Kidney capillary endothelial cell (primary cell): ENCODE measurements around the gene DNAL4.

ENCODE experiments used
- DNase-seq: peaks from one replicate; pipeline ENCODE4 v3.0.0-alpha.2; 2018; ENCODE audit warnings: low spot score

Gene DNAL4

GRCh38 chr22:38757464-38757757, 36.5 kb downstream of the DNAL4 start:
- DNase-seq: no peak

GRCh38 chr22:38756711-38757463, 37.1 kb downstream of the DNAL4 start:
- no peak for DNase-seq

GRCh38 chr22:38755911-38756532, 37.9 kb downstream of the DNAL4 start, which contains the start of gene SUN2:
SUN2 (minus strand) TSS chr22:38755998; CDS start chr22:38752628, 3,370 bp downstream.
- DNase-seq: peak; percentile 77

- DNase-seq: peak; percentile 82
Observed at GRCh38 chr22:38755155-38755910, 38.6 kb downstream of the DNAL4 start.

GRCh38 chr22:38754751-38755154, 39.2 kb downstream of the DNAL4 start:
- DNase-seq: no peak

GRCh38 chr22:38753948-38754750, 39.8 kb downstream of the DNAL4 start:
- DNase-seq: no peak

- no peak for DNase-seq
Observed at GRCh38 chr22:38751422-38752346, 42.3 kb downstream of the DNAL4 start.

GRCh38 chr22:38751066-38751421, 42.9 kb downstream of the DNAL4 start:
- DNase-seq: no peak

- DNase-seq: no peak
Observed at GRCh38 chr22:38750638-38751037, 43.3 kb downstream of the DNAL4 start.

- no peak for DNase-seq
Observed at GRCh38 chr22:38750104-38750503, 43.8 kb downstream of the DNAL4 start.

GRCh38 chr22:38748487-38749136, 45.3 kb downstream of the DNAL4 start:
- no peak for DNase-seq

GRCh38 chr22:38745676-38746460, 48.1 kb downstream of the DNAL4 start:
- DNase-seq: no peak

- DNase-seq: no peak
Observed at GRCh38 chr22:38744981-38745380, 49.0 kb downstream of the DNAL4 start.

- no peak for DNase-seq
Observed at GRCh38 chr22:38742176-38742942, 51.6 kb downstream of the DNAL4 start.

- no peak for DNase-seq
Observed at GRCh38 chr22:38741576-38741975, 52.4 kb downstream of the DNAL4 start.

GRCh38 chr22:38741166-38741565, 52.8 kb downstream of the DNAL4 start:
- no peak for DNase-seq

GRCh38 chr22:38740754-38741153, 53.2 kb downstream of the DNAL4 start:
- DNase-seq: no peak

- DNase-seq: no peak
Observed at GRCh38 chr22:38740116-38740723, 53.7 kb downstream of the DNAL4 start.
